ENCODE measurements around the gene PPFIBP2.

PPFIBP2 gene

GRCh38 chr11:7605186-7605943 is 91.6 kb downstream of the PPFIBP2 start:
- DNase-seq = peak in 1 of 2 experiments; percentile 54

DNA sequence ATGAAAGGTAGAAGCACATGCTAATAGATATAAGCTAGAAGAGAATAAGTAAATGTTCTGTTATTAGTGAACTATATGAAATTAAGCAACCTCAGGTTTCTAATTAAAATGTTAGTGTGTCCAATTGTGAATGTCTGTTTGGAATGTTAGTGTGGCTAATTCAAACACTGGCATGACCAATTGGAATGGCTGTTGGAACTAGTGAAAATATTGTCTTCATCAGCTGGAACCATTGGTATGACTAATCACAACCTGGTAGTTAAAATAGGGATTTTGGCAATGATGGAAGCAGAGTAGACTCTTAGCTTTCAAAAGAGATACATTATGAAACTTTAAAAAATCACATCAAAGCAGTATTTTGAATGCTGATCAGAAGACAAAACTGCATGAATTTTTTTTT is 92.7 kb downstream of the PPFIBP2 start:
- no peak for DNase-seq

GRCh38 chr11:7609015-7609414 is 95.2 kb downstream of the PPFIBP2 start:
- no peak for DNase-seq

DNA sequence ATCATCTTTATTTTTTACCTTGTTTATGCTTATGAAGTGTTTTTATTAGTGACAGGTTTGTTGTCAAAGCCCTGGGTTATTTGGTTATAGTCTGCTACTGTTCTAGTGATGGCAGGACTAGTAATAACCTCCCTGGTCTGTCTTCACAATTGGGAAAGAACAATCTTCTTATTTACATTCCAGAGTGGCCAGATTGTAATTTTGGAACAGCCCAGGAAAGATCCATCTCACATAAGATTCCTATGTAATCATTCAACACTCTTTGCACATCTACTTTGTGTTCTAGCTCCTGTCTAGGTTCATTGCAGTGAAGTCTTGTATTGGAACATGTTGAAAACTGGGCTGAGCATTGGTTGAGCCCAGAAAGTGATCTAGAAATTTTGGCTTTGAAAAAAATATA is 95.7 kb downstream of the PPFIBP2 start:
- no peak for DNase-seq

- no peak for DNase-seq
Measured at GRCh38 chr11:7610393-7610792, 96.6 kb downstream of the PPFIBP2 start.

DNA sequence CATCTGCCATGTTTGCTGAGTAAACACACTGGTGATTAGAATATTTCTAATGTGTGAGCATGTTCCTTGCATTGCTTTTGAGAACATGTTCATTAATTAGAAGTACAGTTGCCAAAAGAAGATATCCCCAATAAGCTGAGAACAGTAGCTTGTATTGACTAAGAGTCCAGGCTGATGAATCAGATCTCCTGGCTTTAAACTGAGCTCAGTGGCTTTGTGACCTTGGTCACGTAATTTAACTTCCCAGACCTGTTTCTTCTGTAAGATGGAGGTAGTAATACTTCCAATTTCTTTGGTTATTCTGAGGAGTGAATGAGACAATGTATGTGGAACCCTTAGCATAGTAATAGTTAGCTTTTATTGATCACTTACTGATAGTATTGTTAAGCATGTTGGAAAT is 97.6 kb downstream of the PPFIBP2 start:
- DNase-seq = no peak

GRCh38 chr11:7612056-7612660 is 98.4 kb downstream of the PPFIBP2 start:
- DNase-seq = no peak

DNA sequence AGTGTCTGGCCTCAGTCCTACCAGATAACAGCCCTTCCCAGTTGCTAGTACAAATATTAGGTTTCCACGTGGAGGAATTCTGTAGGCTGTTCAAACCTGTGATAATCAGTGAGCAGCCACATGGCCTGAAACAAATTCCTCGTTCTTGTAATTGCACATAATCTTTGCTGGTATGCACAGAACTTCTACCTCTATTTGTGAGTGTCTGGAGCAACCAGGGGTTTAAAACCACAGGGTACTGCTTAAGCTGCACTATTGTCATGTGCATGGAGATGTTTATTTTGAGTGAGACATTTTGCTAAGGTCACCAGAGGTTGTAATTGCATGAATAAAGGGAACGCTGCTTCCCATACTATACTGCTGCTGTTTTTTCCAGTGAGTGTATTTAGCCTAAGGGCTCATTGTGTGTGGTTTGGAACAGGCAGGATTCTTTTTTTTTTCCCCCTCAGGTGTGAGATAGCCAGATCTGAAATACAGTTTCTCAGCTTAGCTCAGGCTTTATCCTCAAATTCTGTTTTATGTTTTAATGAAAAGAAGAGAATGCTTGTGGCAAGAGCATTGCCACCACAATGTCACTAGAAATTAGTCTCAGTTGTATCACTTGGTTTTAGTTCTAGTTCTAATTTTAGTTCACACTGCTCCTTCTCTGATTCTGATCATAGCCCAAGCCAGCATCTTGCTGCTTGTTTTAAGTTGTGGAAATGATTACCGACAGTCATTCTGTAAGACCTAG is 99.0 kb downstream of the PPFIBP2 start:
- no peak for DNase-seq

DNA sequence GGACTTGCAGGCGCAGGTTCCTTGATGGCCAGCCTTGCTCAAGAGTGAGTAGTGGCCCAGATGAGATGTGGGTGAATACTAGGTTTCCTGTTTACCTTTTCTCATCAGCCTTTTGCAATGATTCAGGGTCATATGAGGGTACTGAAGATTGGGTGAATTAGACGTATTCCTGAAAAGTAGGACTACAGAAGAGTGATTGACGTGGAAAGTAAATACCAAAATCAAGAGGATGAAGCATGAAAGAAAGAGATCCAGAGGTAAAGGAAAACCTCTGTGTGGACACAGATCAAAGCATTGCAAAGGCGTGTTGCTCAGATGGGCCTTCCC is 99.6 kb downstream of the PPFIBP2 start:
- DNase-seq = no peak

DNA sequence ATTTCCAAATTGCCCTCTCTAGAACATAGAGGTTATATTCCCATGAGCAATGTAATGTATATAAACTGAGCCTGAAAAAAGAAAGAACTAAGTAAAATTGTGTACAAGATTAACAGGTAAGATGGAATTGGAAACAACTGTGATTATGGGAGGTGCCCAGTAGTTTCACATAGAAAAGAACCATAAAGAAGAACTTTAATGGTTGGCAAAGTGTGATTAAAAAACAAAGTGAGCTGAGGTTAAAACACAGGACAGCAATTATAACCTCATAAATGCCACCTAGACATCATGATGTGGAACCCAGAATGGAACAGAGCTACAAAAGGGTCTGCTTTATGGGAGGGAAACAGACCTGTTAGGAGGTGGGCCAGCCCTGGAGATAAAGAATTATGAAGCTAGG is 100.9 kb downstream of the PPFIBP2 start:
- no peak for DNase-seq

GRCh38 chr11:7617032-7617431 is 103.2 kb downstream of the PPFIBP2 start:
- DNase-seq = no peak

GRCh38 chr11:7619322-7619721 is 105.5 kb downstream of the PPFIBP2 start:
- DNase-seq = no peak

DNA sequence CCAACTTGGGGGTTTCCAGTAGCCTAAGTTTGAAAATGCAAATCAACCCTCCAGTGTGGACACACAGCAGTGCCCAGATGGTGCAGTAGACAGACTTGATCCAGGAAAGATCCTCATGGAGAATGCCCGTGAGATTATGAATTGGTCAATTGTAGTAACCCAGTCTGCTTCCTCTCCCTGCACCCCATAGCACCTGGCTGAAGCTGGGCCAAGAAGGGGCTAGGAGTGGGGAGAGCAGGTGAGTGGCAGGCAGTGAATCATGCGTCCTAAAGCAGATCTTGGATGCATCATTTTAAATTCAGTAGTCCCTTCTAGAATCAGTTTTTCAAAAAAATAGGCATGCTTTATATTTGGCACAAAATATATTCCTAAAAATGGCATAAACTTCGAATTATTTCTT is 107.3 kb downstream of the PPFIBP2 start:
- DNase-seq = no peak

GRCh38 chr11:7621554-7621953 is 107.8 kb downstream of the PPFIBP2 start:
- DNase-seq = no peak

GRCh38 chr11:7622721-7623120 is 108.9 kb downstream of the PPFIBP2 start:
- DNase-seq = no peak

- no peak for DNase-seq
Measured at GRCh38 chr11:7628660-7629059, 114.9 kb downstream of the PPFIBP2 start.

- DNase-seq = no peak
Measured at GRCh38 chr11:7630002-7630401, 116.2 kb downstream of the PPFIBP2 start.

GRCh38 chr11:7632211-7632610 is 118.4 kb downstream of the PPFIBP2 start:
- no peak for DNase-seq

GRCh38 chr11:7635137-7635536 is 121.3 kb downstream of the PPFIBP2 start:
- no peak for DNase-seq

GRCh38 chr11:7635708-7636107 is 121.9 kb downstream of the PPFIBP2 start:
- DNase-seq = no peak

DNA sequence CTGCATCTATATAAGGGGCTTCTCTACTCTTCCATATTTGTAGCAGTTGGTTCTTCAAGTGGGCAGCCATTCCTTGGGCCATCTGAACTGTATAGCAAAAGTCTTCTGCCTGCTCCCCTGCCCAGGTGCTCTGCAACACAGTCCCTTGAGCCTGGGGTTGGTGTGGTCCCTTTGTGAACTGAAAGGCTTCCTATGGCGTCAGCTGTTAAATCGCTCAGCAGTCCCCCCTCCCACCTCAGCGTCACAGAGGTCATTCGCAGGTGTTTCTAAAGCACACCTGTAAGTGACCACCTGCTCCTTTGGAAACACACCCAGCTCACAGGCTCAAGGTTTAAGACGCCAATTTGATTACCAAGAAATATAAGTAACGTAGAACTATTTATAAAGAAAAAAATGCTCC is 122.6 kb downstream of the PPFIBP2 start:
- no peak for DNase-seq

GRCh38 chr11:7637447-7638157 is 123.8 kb downstream of the PPFIBP2 start:
- DNase-seq = no peak

All from SW 1271 (cell line).